ENCODE data around the gene SMAD3. TPM values are rescaled to one million over a fixed set of nuclear protein-coding genes. Genes with fewer than 3 reads are reported as not detected.

SMAD3 gene
- polyA plus RNA-seq, 1 donor from 2014 or later, result 1.0 TPM

DNA sequence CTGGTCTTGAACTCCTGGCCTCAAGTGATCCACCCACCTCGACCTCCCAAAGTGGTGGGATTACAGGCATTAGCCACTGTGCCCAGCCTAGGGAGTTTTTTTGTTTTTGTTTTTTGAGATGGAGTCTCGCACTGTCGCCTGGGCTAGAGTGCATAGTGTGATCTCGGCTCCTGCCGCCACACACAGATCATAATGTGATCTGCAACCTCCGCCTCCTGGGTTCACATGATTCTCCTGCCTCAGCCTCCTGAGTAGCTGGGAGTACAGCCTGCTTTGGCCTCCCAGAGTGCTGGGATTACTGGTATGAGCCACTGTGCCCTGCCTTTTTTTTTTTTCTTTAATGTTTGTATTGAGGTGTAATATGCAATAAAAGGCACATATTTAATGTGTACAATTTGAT lies 78.2 kb downstream of the SMAD3 start:
- Histone ChIP-seq H3K79me2 (replicated peaks; ENCODE audit: insufficient read depth, low read length) (peaks cover 11% of the 10 kb centered on the region), H3K27ac (ENCODE audit: low read length) (no peak overlapping the region), H3K4me2 (ENCODE audit: low read length) (no peak overlapping the region), H3K9me2 (ENCODE audit: insufficient read depth, low read length) (no peaks in the 10 kb centered on the region), H3K36me3 (ENCODE audit: insufficient read depth, low read length) (no peaks in the 10 kb centered on the region), H2AFZ (ENCODE audit: low read depth, low read length) (no peak overlapping the region), H3K27me3 (ENCODE audit: insufficient read depth, low read depth, low read length) (no peaks in the 10 kb centered on the region), H4K20me1 (ENCODE audit: insufficient read depth) (no peaks in the 10 kb centered on the region), H3K9me3 (ENCODE audit: low read length) (no peaks in the 10 kb centered on the region), H3F3A (ENCODE audit: insufficient read depth, low read length, poor library complexity, severe bottlenecking) (no peaks in the 10 kb centered on the region), H3K4me3 (ENCODE audit: low read length) (no peak overlapping the region), H3K9ac (ENCODE audit: low read length) (no peak overlapping the region)
- TF ChIP-seq TAF1 (IDR thresholded peaks at IDR 0.05; ENCODE audit: low read depth), result no peak
- no peak for TF ChIP-seq POLR2AphosphoS5 (IDR thresholded peaks at IDR 0.05)
- TF ChIP-seq, protein P1, sequence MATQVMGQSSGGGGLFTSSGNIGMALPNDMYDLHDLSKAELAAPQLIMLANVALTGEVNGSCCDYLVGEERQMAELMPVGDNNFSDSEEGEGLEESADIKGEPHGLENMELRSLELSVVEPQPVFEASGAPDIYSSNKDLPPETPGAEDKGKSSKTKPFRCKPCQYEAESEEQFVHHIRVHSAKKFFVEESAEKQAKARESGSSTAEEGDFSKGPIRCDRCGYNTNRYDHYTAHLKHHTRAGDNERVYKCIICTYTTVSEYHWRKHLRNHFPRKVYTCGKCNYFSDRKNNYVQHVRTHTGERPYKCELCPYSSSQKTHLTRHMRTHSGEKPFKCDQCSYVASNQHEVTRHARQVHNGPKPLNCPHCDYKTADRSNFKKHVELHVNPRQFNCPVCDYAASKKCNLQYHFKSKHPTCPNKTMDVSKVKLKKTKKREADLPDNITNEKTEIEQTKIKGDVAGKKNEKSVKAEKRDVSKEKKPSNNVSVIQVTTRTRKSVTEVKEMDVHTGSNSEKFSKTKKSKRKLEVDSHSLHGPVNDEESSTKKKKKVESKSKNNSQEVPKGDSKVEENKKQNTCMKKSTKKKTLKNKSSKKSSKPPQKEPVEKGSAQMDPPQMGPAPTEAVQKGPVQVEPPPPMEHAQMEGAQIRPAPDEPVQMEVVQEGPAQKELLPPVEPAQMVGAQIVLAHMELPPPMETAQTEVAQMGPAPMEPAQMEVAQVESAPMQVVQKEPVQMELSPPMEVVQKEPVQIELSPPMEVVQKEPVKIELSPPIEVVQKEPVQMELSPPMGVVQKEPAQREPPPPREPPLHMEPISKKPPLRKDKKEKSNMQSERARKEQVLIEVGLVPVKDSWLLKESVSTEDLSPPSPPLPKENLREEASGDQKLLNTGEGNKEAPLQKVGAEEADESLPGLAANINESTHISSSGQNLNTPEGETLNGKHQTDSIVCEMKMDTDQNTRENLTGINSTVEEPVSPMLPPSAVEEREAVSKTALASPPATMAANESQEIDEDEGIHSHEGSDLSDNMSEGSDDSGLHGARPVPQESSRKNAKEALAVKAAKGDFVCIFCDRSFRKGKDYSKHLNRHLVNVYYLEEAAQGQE (IDR thresholded peaks at IDR 0.05; ENCODE audit: borderline replicate concordance), result no peak
- no peak for TF ChIP-seq RAD21 (conservative IDR thresholded peaks at IDR 0.05)
- TF ChIP-seq EZH2 (IDR thresholded peaks at IDR 0.05; ENCODE audit: borderline replicate concordance, insufficient read depth, low read length, poor library complexity, severe bottlenecking), result no peak
- no peak for TF ChIP-seq EP300 (conservative IDR thresholded peaks at IDR 0.05; ENCODE audit: poor library complexity, severe bottlenecking)

DNA sequence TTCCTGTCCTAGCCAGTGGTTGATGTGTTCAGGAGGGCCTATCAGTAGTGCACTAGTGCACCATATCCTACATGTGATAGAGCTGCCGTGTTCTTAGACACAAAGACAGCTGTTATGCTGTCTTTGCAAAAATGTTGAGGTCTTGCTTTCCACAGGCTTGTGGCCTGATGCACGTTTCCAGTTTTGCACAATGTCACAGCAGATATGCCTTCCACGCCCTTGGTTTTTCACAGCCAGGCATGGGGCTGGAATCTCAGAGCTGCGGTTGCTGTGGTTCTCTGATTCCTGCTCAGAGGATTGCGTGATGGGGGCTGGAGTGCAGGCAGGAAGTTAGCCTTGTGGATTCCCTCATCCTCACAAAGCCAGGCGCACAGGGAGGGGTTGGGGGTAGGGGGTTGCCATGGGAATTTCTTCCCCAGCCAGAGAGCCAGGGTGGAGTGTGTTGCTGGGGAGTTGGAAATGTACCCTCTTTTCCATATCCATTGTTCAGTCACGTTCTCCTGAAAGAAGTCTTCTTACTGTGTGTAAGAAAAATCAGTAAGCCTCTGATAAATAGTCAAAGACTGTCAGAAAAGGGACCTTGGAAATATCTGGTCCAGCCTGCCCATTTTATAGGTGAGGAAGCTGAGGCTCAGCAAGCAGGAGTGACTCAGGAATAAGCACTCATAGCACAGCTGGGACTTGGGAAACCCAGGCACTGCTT lies 79.4 kb downstream of the SMAD3 start:
- Histone ChIP-seq H2AFZ (ENCODE audit: low read depth, low read length) (no peak overlapping the region), H3K9me2 (ENCODE audit: insufficient read depth, low read length) (no peaks in the 10 kb centered on the region), H3K9ac (ENCODE audit: low read length) (no peak overlapping the region)

More for the DNA sequence above, 79.4 kb downstream of the SMAD3 start:
- Histone ChIP-seq H4K20me1 (ENCODE audit: insufficient read depth) (no peaks in the 10 kb centered on the region), H3K36me3 (ENCODE audit: insufficient read depth, low read length) (no peaks in the 10 kb centered on the region), H3K9me3 (ENCODE audit: low read length) (no peaks in the 10 kb centered on the region), H3K79me2 (replicated peaks; ENCODE audit: insufficient read depth, low read length) (peaks cover 11% of the 10 kb centered on the region), H3K4me2 (ENCODE audit: low read length) (no peak overlapping the region), H3K27me3 (ENCODE audit: insufficient read depth, low read depth, low read length) (no peaks in the 10 kb centered on the region), H3F3A (ENCODE audit: insufficient read depth, low read length, poor library complexity, severe bottlenecking) (no peaks in the 10 kb centered on the region), H3K4me3 (ENCODE audit: low read length) (no peak overlapping the region), H3K27ac (ENCODE audit: low read length) (no peak overlapping the region)
- TF ChIP-seq MXI1 (conservative IDR thresholded peaks at IDR 0.05; ENCODE audit: poor library complexity, severe bottlenecking) (no peak), EP300 (conservative IDR thresholded peaks at IDR 0.05; ENCODE audit: poor library complexity, severe bottlenecking) (no peak), EZH2 (IDR thresholded peaks at IDR 0.05; ENCODE audit: borderline replicate concordance, insufficient read depth, low read length, poor library complexity, severe bottlenecking) (no peak), TAF1 (IDR thresholded peaks at IDR 0.05; ENCODE audit: low read depth) (no peak), RAD21 (conservative IDR thresholded peaks at IDR 0.05) (no peak), POLR2AphosphoS5 (IDR thresholded peaks at IDR 0.05) (no peak)
- TF ChIP-seq, protein P2, sequence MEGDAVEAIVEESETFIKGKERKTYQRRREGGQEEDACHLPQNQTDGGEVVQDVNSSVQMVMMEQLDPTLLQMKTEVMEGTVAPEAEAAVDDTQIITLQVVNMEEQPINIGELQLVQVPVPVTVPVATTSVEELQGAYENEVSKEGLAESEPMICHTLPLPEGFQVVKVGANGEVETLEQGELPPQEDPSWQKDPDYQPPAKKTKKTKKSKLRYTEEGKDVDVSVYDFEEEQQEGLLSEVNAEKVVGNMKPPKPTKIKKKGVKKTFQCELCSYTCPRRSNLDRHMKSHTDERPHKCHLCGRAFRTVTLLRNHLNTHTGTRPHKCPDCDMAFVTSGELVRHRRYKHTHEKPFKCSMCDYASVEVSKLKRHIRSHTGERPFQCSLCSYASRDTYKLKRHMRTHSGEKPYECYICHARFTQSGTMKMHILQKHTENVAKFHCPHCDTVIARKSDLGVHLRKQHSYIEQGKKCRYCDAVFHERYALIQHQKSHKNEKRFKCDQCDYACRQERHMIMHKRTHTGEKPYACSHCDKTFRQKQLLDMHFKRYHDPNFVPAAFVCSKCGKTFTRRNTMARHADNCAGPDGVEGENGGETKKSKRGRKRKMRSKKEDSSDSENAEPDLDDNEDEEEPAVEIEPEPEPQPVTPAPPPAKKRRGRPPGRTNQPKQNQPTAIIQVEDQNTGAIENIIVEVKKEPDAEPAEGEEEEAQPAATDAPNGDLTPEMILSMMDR (IDR thresholded peaks at IDR 0.05; ENCODE audit: poor library complexity, severe bottlenecking), result no peak
- TF ChIP-seq, protein P1 (IDR thresholded peaks at IDR 0.05; ENCODE audit: borderline replicate concordance), result no peak

All from neural cell (in vitro differentiated cells).